Activated CD4-positive, alpha-beta T cell treated with anti-CD3 and anti-CD28 coated beads, Interleukin-2, amount 50 U/mL, for 48 hours (primary cell): ENCODE data around the gene RAD51B.
A peak's percentile ranks its signal among the peaks of the same experiment; 100 is the strongest.

Experiments
- DNase-seq, 2 experiments: peaks; one replicate each; pipeline ENCODE4 v3.0.0-alpha.2; 2020

The RAD51B gene

DNA sequence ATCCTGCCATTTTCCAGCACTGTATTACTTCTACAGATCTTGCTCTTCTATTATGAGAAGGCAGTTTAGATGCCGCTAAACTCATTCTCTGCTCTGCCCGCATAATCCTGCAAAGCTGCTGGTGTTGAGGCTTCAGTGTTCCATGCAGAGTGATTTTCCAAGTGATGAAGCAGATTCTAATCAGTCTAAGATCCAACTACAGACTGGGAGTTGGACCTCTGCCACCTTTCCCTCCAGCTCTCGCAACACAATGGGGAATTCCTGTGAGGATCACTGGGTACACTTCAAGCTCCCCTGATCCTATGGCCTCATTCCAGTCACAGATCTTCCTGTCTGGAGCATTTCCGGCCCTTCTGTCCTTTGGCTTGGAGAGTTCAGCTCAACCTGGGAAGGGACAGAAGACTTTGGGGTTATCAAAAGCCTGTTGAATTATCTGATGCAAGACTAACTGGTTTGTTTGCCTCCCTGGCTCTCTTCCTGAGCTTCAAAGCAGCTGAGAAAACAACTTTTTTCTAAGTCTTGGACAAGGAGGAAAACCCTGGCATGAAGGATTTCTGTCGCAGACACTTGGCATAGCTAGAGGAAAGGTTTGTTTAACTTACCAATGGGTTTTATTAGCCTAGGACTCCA lies 639.4 kb downstream of the RAD51B start:
- DNase-seq, result no peak

DNA sequence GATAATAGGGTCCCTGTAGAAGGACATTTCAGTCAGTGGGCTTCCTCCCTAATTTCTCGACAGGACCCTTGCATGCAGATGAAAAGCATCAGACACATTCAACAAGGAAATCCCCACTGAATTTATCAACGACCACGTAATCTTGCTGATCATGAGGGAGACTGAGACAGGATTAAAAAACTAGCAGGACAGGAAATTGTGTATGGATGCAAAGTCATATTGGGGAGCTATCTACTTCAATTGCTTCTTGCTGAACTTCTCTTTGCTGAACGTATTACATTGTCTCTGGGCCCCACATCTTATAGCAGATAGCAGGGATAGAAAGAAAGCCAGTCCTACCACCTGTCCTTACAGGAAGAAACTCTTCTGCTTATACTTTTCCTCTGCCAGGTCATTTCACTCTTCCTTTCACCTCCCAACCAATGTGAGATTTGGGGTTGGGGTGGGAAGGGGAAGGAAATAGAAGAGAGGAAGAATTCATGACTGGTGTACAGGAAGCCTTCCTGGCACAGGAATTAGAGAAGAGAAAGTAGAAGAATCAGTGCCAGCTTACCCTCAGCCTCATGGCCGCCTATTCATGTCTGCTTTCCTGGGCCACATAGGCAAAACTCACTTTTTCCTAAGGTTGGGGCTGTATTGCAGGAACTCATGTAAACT lies 640.0 kb downstream of the RAD51B start:
- no peak for DNase-seq

DNA sequence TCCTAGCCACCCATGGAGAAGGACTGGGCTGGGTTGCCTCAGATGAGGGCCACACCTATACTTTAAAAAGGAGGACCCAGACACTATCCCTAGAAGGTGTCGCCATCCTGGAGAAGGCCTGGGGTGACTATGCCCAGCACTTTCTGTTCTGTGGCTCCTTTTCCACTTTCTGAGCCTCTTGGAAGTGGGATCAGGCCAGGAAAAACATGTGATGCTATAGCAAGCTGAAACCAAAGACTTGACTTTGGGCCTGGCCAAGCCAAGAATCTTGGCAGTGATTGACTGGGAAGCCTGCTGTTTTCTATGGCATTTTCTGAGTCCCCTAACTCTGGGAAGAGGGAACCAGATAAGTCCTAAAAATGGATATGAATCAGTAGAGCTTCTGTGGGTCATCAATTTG lies 641.0 kb downstream of the RAD51B start:
- DNase-seq, result no peak

DNA sequence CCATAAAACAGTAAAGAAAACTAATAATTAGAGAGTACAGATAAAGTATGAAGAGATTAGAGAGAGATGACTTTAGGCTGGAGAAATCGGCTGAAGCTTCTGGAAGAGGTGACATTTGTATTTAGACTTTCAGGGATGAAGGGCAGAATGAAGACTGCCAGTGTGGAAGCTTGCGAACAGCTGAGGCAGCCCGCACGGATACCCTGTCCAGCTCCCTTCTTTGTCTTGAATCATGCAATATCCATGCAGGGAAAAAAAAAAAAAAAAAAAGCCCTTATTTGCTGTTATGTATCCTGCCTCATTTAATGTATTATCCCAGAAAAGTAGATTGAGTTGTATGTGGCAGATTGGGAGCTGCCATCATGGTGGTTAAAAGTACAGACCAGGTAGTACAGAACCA lies 641.5 kb downstream of the RAD51B start:
- DNase-seq, result no peak

DNA sequence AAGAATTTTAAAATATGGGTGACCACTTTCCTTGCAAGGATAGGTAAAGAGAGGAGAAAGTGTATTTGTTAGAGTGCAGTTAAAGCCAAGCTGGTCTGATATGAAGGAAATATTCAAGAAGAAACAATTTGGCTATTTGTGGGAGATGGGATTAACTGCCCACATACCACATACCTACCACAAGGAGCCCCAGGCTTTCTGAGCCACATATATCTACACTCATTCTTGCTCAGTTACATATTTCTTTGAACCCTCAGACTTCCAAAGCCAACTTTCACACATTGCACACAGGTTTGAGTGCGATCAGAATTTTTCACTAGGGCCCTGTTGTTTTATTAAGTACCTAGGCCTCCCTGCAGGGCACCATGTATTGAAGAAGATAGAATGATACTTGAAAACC lies 643.1 kb downstream of the RAD51B start:
- no peak for DNase-seq

DNA sequence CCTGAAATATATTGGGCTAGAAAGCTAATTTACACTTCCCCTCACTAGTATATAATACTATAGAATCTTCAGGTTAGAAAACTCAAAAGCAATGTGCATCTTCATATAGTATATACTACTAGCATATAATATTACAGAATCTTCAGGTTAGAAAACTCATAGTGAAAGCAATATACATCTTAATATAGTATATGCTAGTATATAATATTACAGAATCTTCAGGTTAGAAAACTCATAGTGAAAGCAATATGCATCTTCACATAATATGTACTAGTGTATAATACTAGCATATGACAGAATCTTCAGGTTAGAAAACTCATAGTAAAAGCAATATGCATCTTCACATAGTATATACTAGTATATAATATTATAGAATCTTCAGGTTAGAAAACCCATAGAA lies 643.7 kb downstream of the RAD51B start:
- DNase-seq, result no peak

DNA sequence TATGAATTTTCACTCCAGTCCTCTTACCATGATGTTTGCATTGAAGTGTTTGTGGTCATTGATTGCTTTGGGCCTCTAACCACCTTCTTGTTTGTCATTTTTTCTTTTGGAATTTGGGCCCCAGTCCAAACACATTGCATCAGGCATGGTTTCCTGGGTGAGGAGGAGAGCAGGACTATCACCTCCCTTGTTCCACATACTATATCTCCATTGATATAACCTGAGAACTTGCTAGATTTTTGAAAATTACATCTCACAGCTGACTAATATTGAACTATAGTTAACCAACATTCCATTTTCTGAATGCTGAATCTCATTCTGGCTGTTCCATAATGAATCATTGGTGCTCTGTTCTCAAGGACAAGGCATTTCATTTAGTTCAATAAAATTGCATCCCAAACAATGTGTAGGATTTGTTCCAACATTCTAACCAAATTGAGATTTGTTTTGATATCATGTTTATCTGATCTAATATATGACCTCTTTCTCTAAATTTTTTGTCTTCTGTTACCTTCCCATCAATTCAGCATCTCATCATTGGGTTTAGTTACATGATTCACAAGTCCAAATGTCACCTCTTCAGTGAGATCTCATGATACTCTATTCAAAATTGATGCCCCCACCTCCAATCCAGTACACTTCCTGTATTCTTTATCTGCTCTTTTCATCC lies 644.3 kb downstream of the RAD51B start:
- DNase-seq, result no peak

DNA sequence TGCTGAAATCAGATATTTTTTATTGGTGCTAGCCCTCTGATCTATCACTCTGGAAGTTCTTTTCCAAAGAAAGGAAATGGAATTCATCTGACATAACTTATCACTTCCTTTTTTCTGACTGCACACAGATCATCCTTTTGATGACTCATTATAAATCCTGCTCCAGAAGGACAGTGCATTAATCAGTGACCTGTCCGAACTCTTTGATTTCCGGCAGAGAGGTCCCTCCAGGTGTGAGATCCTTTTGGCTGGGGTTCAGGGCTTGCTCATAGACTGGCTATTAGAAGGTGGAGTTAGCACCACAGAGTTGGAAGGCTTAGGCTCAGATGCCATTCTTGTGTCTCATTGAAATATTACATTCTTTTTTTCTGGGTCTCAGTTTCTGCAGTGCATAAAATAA lies 645.1 kb downstream of the RAD51B start:
- DNase-seq, result no peak

DNA sequence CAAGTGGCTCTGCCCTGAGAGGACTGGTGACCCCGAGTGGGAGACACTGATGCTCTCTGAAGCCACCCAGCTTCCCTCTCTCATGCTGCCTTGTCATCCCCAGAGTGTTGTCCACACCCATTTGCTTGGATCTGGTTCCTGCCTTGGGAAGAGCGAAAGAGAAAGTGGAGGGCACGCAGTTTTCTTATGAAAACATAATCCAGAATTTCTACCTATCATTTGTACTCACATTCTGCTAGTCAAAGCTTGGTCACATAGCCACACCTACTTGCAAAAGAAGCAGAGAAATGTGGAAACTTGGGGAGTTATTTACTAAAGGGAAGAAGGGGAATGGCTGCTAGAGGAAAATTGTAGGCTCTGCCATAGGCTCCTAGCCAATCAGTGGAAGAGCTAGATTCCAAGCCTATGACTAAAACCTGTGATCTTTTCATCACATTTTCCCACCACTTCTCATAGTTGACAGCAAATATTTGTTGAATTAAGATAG lies 647.0 kb downstream of the RAD51B start:
- DNase-seq, result no peak

DNA sequence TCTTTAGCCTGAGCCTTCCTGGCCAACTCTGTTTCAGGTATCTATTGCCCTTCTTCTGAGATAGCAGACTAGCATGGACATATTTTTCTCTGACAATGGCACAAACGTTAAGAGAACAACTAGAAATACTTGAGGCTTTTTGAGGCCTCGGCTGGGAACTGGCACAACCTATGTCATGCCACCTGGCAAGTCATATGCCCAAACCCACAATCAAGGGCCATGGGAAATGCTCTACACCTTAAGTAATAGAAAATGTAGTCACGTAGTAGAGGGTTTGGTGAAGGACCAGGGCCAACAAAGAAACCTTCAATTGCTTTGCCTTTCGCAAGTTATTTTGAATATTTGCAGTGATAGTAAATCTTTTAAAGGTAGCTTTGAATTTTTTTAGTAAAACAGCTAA lies 647.8 kb downstream of the RAD51B start:
- DNase-seq, result no peak

DNA sequence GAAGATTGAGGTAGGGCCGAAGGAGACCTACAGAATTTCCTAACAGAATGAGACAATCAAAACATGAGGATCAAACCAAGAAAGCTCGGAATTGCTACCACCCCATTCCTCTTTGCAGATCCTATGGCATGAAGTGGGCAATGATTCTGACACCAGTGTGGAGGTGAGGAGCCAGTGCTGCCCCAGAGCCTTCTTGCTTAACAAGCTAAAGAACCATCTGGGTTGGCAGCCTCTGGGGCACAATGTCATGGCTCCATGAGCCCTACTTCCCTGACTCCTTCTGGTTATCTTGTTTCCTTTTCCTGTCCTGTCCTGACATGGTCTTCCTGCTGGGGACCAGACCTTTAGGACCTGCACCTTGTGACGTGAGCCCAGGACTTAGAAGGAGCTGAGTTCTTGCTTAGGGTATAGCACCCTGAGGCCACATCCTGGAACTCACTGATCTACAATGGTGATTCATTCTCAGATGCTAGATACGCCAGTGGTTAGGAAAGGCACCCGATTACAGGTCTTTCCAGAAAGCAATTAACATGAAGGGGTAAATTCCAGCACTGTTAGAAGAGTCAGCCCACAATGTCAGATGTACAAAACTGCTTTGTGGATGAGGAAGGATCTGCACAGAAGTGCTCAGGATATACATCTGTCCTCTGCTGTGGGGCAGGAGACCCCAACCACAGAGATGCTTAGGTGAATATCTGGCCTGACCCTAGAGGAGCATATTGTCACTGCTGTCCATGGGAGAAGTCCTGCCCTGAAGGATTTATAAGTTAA lies 649.0 kb downstream of the RAD51B start:
- DNase-seq, result peak; percentile 33 to 49

DNA sequence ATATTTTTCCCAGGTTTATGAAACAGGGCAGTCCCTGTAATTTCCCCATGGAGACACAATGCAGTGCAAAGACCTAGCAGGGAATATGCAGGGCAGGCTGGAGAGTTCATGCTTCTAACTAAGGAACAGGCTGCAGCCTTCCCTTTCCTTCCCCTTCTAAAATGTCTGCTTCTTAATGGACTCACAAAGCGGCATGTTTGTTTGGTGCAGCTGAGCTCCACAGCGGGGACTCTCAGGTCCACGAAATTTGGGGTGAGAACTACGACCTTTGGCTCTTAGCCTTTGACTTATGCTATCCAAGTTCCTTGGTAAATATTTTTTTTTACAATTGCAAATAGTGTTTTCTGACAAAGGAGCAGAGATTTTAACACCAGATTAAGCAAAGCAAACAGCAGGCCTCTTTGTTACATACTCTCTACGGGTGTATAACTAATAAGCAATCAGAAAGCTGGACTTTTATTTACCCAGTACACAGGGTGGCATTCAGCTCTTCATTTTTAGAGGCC lies 649.7 kb downstream of the RAD51B start:
- no peak for DNase-seq

DNA sequence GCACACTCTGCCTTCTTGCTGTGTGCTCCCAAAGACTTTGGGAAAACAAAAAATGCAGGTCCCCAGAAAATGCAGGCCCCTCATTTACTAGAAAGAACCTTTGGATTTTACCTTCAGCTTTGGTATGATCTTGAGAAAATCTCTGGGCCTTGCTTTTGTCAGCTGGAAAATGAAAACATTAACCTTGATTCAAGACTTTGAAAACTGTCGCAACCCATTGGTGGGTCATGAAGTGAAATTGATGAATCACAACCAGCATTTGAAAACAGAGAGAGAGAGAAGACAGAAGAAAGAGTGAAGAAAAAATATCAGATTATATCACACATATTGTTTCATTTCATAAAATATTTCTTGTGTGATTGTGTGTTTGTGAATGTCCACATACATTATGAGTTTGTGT lies 650.8 kb downstream of the RAD51B start:
- no peak for DNase-seq

DNA sequence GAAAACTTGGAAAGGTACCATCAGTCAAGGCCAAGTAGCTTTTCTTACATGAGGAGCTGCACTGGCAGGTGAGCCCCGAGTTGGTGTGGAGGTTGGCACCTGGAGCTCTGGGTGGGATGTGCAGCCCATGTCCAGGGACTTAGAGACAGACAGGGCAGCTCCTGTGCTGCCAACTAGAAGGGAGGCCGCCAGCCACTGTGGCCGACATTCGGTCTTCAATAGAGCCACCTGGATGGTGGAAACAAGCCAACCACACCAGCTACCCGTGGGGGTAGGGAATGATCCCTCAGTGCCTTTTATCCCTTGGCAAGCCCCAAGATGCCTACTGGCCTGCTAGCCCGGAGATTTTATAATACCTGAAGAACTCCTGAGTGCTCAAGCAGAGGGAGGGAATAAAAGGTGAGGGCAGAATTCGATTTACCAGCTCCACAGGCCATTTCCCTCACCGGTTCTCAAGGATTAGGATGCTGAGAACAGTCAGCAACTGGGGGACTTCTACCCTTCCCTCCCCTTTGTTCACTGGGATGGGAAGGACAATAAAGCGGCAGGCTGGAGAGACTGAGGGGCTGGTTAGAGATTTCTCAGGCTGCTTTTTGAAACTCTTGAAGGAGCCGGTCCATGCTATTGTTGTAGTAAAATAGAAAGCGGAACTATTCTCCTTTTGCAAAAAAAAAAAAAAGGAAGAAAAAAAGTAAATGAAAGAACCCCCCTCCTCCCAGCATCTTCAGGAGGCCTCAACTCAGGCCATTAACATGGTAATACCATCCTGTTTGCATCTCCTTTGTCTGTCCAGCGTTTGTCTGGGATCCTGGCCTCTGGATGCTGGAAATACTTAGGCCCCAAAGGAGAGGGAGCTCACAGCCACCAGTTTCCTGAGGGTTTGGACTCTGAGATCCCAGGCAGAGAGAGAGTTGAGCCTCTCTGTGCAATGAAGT lies 651.7 kb downstream of the RAD51B start:
- no peak for DNase-seq

DNA sequence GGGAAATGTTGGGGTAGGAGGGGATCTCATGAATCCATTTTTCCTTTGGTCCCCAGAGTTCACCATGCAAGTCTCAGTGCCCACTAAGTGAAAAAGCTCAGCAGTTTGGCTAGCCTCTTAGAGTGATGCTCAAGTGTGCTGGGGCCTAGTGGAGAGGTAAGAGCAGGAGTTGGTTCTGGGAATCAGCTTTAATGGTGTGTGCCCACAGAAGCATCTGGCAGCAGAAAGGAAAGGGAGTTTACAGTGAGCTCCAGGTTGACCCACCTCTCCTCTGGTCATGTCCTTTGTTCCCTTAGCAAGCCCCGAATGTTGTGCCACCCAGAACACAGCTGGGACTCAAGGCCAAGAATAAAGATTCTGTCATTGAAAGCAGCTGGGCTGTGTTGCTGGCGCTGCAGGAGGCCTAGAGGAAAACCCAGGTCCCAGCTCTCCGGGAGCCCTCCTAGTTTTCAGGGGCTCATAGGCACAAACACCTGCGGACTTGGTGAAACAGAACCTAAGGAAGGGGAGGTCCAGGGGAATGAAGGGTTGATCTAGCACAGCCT lies 652.5 kb downstream of the RAD51B start:
- DNase-seq, result no peak

DNA sequence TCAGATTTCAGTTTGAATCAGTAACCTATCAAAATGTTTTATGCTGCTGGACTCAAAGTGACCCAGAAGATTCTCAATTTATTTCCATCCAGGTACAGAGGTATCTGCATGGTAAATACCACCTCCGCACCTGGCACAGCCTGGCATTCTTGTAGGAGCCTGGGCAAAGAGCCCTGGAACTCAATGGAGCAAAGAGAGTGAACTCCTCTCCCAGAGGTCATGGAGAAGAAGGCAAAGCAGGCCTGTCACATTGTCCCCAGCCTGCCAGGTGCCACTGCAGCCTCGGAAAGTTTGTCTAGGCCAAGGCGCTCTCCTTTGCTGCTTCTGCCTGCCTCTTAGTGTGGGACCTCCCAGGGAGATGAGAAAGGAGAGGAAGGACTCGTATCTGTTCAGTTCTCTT lies 653.5 kb downstream of the RAD51B start:
- no peak for DNase-seq

DNA sequence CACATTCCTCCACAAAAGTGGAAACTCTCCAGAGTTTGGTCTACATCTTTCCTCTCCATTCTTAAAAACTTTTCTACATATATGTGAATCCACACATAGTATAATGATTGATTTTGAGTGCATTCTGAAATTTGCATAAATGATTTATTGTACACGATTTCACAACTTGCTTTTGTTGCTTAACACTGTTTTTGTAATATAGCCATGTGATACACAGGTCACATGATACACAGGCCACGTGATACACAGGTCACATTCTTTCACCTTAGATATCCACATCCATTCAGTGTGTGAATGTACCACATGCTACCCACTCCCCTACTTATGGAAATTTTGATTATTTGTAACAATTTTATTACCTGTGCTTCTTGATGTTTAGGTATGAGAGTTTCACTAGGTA lies 654.2 kb downstream of the RAD51B start:
- no peak for DNase-seq

DNA sequence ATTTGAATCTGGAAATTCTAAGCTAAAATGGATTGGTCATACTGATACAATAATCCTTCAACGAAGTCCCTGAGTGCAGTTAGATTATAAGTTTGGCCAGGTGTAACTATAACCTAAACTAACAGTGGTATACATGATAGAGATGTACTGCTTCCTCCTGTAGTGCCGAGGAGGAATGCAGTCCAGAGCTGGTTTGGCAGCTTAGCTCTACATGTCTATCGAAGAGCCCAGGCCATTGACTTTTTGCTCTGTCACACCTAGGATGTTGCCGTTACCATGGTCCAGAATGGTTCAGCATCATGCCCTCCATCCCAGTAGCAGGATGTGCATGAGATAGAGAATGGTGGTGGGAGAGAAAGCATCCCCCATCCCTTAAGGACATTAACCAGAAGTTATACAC lies 655.2 kb downstream of the RAD51B start:
- DNase-seq, result no peak

DNA sequence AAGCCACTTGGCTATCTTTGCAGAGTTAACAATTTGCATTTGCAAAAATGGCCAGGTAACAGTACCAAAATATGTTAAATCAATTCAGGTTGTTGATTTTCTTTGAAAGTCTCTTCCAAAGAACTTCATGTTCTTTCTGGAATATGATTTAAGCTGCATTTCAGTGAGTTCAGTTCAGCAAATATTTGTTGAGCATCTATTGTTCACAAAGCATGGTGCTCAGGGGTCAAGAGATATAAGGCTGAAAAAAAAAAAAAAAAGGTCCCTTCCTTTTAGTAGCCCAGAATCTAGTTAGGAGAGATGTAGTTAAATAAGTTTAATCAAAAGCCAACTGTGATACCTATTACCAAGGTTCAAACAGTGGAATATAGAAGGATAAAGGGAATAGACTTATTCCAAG lies 656.2 kb downstream of the RAD51B start:
- DNase-seq, result no peak

DNA sequence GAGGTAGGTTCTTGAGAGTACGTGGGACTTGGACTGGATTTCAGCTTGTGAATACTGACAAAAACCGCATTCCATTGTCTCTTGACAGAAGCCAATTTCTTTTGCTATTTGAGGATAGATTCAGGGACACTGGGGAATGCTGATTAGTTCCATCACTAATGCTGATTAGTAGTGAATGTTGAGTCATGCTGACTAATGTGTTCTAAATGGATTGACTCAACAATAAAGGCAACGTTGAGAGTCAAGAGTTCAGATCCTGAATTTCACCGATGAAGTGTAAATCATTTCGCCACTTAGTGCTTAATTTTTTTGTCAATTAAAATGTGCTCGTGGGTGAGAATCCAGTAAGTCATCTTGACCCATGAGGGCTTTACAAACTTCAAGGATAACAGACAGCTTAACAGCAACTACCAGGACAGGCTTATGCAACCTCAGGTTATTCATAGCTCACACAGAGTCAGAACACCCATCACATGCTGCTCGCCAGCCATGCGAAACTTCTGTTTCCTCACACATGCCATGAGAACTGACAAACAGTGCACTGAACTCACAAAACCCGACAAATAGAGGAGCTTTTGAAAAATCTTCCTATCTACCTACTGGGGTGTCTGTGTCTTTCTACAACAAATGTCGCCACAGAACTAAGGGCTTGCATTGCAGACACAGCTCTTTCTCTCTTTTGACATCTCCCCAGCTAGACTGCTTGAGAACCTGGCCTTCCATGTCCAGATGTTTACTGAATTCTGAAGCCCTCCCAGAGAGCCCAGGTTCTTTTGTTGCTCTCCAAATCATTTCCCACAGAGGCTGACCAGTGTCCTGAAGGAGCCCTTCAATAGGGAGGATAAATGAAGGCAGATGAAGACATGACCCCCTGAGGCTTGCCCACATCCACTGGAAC lies 656.9 kb downstream of the RAD51B start:
- DNase-seq, result no peak

DNA sequence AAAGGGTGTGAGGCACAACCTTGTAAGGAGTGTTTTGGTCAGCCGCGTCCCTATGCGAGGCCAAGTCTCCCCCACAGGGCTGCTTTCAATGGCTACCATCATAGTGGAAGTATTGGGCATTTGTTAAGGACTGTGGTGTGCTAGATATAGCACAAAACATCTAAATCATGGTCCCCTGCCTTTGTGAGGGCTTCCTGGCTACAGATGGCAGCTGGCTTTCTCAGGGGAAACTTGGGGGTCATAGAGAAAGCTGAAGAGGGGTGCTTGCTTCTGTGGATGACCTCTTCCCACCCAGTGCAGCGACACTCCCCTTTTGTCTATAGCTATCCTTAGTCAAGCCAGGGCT lies 657.5 kb downstream of the RAD51B start:
- no peak for DNase-seq
